Activated T-helper 9 cell treated with anti-CD3 and anti-CD28 coated beads, Interleukin-2, amount 50 U/mL, for 16 hours (primary cell): ENCODE measurements around the gene TRIM46.
"Not testable (repeated sequence)": the region's sequence is repeated elsewhere in the genome, so short reads cannot be mapped to it uniquely, and the experiment has no call there.

Experiments
- DNase-seq: peaks from one replicate; pipeline ENCODE4 v3.0.0-alpha.2; 2020; ENCODE audit warnings: low read depth

Gene TRIM46

DNA sequence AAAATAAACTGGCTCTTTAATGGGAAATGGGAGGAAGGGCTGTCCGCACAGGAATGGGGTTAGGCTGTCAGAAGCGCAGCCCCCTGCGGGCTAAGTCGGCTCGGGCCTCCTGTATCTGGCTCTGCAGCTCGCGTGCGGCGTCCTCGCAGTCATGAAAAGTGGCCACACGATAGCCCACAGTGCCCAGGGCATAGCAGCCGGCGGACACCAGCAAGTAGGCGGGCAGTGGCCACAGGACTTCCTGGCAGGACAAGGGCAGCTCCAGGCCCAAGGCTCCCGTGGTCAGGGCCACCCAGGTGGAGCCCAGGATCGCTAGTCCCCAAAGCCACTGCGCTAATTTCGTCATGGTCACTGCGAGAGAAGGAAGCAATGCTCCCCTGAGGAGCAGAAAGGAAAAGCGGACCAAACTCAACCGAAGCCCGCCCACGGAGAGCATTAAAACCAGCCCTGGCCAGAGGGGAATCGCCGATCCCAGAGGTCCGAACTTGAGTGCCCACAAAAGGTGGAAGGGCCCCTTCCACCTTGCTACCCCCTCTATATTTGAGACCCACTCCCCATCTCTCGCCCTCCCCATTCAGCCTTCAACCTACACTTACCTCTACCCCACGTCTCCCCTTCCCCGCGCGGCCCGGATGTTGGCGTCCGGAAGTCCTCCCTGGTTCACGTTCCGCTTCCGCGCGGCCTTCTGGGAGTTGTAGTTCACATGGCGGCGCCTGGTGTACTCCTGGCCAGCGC, 33.6 kb upstream of the TRIM46 start, which contains the start of gene DPM3:
TSS of gene DPM3 (minus strand) at position 637 of the 735 bp plus-strand sequence. CDS start at position 346, 291 bp downstream.
- peak; percentile 83 for DNase-seq

DNA sequence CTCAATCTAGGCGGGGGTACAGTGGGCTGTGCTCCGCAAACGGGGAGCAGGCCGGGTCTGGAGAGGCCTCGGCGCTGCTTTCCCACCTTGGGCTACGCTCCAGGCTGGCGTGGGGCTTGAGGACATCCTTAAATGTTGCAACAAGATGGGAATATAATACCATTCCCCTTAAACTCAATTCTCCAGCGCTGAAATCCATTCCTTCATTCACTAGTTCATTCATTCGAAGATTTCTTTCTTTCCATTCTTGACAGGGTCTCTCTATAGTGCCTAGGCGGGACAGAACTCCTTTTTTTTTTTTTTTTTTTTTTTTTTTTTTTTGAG, 33.1 kb upstream of the TRIM46 start:
- no peak for DNase-seq

DNA sequence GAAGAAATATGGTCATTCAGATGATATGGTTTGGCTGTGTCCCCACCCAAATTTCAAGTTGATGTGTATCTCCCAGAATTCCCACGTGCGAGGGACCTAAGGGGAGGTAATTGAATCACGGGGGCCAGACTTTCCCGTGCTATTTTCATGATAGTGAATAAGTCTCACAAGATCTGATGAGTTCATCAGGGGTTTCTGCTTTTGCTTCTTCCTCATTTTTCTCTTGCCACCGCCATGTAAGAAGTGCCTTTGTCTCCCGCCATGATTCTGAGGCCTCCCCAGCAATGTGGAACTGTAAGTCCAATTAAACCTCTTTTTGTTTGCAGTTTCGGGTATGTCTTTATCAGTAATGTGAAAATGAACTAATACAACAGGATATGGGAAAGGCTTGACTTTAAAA, 31.9 kb upstream of the TRIM46 start:
- no peak for DNase-seq

- no peak for DNase-seq
Measured at GRCh38 chr1:155145491-155145890, 28.2 kb upstream of the TRIM46 start.

GRCh38 chr1:155155996-155156643, 17.5 kb upstream of the TRIM46 start:
- DNase-seq: not testable (repeated sequence)

DNA sequence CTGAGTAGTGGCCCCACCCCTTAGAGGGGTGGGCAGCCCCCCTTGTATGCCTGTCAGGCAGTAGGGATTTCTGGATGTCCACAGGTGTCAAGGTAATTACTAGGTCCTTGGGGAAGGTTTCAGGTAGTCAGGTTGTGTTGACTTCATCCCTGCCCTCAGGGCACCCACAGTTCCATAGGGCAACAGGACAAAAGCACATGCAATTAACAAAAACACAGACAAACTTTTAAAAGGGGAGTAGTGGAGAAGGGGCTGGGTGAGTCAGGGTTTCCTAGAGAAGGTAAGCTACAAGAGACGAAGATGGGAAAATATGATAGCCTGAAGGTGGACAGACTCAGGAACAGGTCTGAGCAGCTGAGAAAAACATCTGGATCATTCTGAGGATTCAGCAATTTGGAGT, 14.7 kb upstream of the TRIM46 start:
- DNase-seq: no peak

- no peak for DNase-seq
Measured at GRCh38 chr1:155160128-155160527, 13.5 kb upstream of the TRIM46 start.

DNA sequence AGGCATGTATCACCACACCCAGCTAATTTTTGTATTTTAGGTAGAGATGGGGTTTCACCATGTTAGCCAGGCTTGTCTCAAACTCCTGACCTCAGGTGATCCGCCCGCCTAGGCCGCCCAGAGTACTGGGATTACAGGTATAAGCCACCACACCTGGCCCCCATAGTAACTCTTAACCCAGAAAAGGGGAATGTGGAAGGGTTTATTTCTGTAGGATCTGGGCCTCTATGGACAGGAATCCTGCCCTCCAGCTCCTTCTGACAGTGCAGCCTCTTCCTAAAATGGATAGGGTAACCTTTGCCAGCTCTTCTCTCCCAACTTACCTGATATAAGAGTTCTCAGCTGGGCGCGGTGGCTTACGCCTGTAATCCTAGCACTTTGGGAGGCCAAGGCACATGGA, 11.0 kb upstream of the TRIM46 start:
- not testable (repeated sequence) for DNase-seq

DNA sequence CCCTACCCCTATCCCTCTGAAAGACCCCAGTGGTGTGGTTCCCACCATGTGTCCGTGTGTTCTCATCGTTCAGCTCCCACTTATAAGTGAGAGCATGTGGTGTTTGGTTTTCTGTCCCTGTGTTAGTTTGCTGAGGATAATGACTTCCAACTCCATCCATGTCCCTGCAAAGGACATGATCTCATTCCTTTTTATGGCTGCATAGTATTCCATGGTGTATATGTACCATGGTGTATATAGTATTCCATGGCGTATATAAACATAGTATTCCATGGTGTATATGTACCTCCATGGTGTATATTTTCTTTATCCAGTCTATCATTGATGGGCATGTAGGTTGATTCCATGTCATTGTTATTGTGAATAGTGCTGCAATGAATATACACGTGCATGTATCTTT, 9.9 kb upstream of the TRIM46 start:
- DNase-seq: not testable (repeated sequence)

- not testable (repeated sequence) for DNase-seq
Measured at GRCh38 chr1:155164625-155165024, 9.0 kb upstream of the TRIM46 start.

GRCh38 chr1:155166051-155166470, 7.6 kb upstream of the TRIM46 start:
- DNase-seq: no peak

- DNase-seq: no peak
Measured at GRCh38 chr1:155166471-155167165, 7.0 kb upstream of the TRIM46 start.

DNA sequence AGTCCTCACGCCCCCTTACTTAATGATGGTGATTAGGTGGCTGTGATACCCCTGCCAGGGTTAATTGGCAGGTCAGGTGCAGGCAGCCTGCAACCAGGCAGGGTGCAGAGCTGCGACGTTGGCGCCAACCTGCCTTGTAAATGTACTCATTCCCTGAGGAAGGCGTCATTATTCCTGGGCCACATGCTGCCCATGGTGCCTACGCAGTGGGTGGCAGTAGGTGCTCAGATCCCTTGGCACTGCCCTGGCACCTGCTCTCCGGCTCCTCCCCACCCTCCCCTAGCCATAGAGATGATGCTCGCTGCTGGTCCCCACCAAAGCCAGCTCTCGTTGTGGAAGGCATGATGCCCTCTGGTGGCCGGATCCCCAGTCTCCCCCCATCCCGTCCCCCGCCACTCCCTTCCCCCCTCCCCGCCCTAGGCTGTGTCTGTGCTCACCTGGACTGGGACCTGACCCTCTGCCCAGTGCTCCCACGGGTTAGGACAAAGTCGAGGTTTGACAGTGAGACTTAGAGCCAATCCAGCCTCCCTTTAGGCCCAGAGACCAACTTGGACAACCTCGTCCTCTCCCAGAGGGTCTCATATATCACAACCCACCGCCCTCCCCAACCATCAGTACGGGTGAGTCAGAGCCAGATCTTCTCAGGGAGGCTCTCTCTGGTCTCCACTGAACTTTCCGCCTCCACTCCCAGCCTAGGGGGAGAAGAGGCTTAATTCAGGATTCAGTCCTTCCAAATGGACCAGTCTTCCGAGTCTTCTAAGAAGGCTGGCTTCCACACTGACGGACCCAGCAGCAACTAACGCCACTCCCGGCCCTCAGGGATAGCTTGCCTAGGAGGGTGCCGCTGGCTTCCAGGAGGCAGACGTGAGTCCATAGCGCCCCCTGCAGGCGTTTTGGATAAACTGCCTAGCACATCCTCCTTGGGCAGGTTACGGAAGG, 6.2 kb upstream of the TRIM46 start:
- peak; percentile 79 for DNase-seq

DNA sequence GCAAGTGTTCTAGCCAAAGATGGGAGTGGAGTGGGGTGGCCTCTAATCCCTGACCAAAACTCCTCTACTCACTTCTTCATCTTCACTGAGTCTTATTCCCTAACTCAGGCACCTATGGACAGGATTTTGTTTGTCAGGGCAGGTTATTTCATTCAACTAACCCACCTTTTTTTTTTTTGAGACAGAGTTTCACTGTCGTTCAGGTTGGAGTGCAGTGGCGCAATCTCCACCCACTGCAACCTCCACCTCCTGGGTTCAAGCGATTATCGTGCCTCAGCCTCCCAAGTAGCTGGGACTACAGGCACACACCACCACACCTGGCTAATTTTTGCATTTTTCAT, 5.6 kb upstream of the TRIM46 start:
- not testable (repeated sequence) for DNase-seq

DNA sequence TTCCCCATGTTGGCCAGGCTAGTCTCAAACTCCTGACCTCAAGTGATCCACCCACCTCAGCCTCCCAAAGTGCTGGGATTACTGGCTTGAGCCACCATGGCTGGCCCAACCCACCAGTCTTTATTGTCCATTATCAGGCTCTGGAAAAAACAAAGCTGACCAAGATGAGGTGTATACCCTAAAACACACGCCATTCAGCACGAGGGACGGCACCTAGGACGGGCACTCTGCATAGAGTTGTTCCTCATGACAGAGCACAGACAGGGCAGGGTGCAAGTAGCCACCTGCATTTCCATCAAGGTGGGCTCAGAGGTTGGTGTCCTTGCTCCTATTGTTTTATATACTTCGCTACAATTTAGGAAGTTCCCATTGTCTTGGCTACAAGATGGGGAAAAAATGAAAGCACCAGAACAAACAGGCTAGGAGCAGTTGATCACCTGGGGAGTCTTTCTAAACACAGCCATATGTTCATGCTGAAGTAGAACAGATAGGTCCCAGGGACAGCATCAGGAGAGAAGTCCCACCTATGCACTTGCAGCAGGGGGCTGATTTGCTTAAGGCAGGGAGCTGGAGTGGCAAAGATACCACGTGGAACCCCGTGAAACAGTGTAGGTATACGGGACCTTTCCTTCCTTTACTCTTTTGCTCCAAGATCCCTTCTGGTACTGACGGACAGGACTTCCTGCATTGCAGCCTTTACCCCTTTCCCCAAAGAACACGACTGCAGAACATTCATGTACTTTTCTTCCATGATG, 5.0 kb upstream of the TRIM46 start:
- DNase-seq: no peak

DNA sequence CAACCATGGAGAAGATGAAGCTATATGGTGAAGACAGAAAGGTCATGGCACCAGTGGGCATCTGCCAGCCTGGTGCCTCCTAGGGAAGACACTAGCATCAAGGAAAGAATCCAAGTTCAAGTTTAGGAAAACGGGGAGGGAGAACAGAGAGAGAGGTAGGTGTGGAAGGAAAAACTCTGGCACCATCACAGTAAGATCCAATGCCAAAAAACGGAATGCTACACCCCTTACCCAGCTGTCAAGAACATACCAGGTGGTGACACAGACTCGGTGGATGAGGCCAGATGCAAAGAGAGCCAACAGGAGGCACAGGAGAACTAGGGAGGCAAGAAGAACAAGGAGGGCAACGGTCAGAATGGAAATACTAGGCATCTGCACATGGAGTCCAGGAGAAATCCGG, 4.1 kb upstream of the TRIM46 start:
- no peak for DNase-seq

GRCh38 chr1:155170101-155170785, 3.4 kb upstream of the TRIM46 start:
- no peak for DNase-seq

DNA sequence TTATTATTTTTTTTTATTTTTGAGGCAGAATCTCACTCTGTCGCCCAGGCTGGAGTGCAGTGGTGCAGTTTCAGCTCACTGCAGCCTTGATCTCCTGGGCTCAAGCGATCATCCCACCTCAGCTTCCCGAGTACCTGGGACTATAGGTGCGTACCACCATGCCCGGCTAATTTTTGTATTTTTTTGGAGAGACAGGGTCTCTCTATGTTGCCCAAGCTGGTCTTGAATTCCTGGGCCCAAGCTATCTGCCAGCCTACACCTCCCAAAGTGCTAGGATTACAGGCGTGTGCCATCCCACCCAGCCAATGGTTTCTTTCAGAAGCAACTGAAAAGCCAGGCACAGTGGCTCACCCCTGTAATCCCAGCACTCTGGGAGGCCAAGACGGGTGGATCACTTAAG, 2.8 kb upstream of the TRIM46 start:
- DNase-seq: no peak

GRCh38 chr1:155171836-155172731, 1.6 kb upstream of the TRIM46 start:
- peak; percentile 32 for DNase-seq
